Measurements from ENCODE around the gene RNU7-1. TPM values are rescaled to one million over a fixed set of nuclear protein-coding genes. Genes with fewer than 3 reads are reported as not detected.

The RNU7-1 gene
- total and polyA plus RNA-seq, 9 of the 15 experiments (the other 6 are each of a cell fraction or from before 2014, with no cell fraction given), result not detected

DNA sequence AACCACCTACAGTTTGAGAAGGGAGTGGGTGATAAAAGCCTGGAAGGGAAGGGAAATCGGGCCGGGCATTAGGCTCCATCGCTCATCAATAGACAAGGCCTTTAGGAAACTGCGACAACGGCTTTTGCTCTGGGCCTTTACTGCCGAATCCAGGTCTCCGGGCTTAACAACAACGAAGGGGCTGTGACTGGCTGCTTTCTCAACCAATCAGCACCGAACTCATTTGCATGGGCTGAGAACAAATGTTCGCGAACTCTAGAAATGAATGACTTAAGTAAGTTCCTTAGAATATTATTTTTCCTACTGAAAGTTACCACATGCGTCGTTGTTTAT, 261 bp upstream of the RNU7-1 start:
- Histone ChIP-seq H3K27ac (ENCODE audit: extremely low read depth, low read depth, low read length) (peak overlapping the region; percentile 96), H3K79me2 (ENCODE audit: control insufficient read depth, insufficient read depth, low read length) (peaks cover 13% of the 10 kb centered on the region), H2AFZ (ENCODE audit: low read depth, low read length) (peak overlapping the region; percentile 58; the same call in 1 of the 2 replicates), H3K4me2 (ENCODE audit: insufficient read depth, low read length) (peak overlapping the region; percentile 94), H3K9ac (ENCODE audit: insufficient read depth in 1 of 2, low read depth in 2 of 2, low read length in 2 of 2) (peak overlapping the region; percentile 86 to 90; a peak in 3 of 4 replicates), H3K4me3 (peak overlapping the region; percentile 49; the same call in 1 of the 2 replicates), H3K27me3 (ENCODE audit: control insufficient read depth in 2 of 2, insufficient read depth in 2 of 2, low read length in 2 of 2) (no peaks in the 10 kb centered on the region), H3K4me1 (replicated peaks in 1 of 2; ENCODE audit: control insufficient read depth in 2 of 2, insufficient read depth in 2 of 2, low read length in 2 of 2) (peaks cover 18 to 53% of the 10 kb centered on the region in 2 experiments), H3K36me3 (ENCODE audit: control insufficient read depth, insufficient read depth, low read length) (peaks cover 36% of the 10 kb centered on the region; the same call in 2 of the 3 replicates), H3K9me1 (ENCODE audit: control insufficient read depth, insufficient read depth, low read length) (no peaks in the 10 kb centered on the region), H4K20me1 (replicated peaks; ENCODE audit: control insufficient read depth, insufficient read depth, low read length) (no peaks in the 10 kb centered on the region), H3K9me3 (replicated peaks; ENCODE audit: control insufficient read depth, insufficient read depth, low read depth, low read length) (no peaks in the 10 kb centered on the region)
- intact Hi-C loops (cut with micrococcal nuclease) (loop anchor here (5.0 kb wide), 1 partner anchor 76 kb away; the partner anchor contains the start of gene TPI1), in situ Hi-C loops (cut with MboI) (loop anchor here (5.0 kb wide), 1 partner anchor 76 kb away; the partner anchor contains the start of gene TPI1)
- under 1% methylated on average over 13 of the region's 13 CpGs for WGBS (ENCODE audit: insufficient coverage, low coverage, missing lambda C conversion rate)
- DNase-seq (ENCODE audit: extremely low read depth in 1 of 4, low spot score in 3 of 4), result peak; percentile 69 to 90 (median 78)
- peak; percentile 73 for ATAC-seq
- ChIA-PET CTCF (ENCODE audit: low intra/inter-chr PET ratio) (interaction anchor here (1.8 to 2.3 kb wide), 2 partner anchors 18 to 100 kb away, joined by 13 to 14 read pairs; no protein-coding TSS in a partner anchor), POLR2A (interaction anchor here (0.6 to 6.3 kb wide), 28 partner anchors 11 to 473 kb away, joined by 3 to 98 read pairs (median 6); partner anchors contain the start of genes ATN1, C1RL, SPSB2 and TPI1)
- BruUV-seq (replicated peaks), result no TSS peak
- peak; percentile 98 for FAIRE-seq
- TF ChIP-seq TCF3 (CRISPR knock-in tag; IDR thresholded peaks at IDR 0.05) (no peak), HNRNPL (IDR thresholded peaks at IDR 0.05; ENCODE audit: low read depth, low read length) (no peak), PTRF (tag; IDR thresholded peaks at IDR 0.05) (no peak), ZNF589 (CRISPR knock-in tag; IDR thresholded peaks at IDR 0.05; ENCODE audit: low read depth) (0 out of 2 replicates have a peak, but pooled peaks have one; percentile 25), ZNF695 (CRISPR knock-in tag; IDR thresholded peaks at IDR 0.05) (no peak), ZNF175 (CRISPR knock-in tag; IDR thresholded peaks at IDR 0.05; ENCODE audit: low read depth) (no peak), RCOR1 (IDR thresholded peaks at IDR 0.05; ENCODE audit: borderline replicate concordance in 1 of 2, low read depth in 2 of 2, low read length in 2 of 2) (peak; percentile 42 to 57; a peak in 2 of 4 replicates), PTTG1 (tag; IDR thresholded peaks at IDR 0.05; ENCODE audit: low read depth) (no peak), NCOA4 (IDR thresholded peaks at IDR 0.05; ENCODE audit: partially characterized antibody) (no peak), PHTF2 (CRISPR knock-in tag; IDR thresholded peaks at IDR 0.05) (no peak), HNRNPH1 (optimal IDR thresholded peaks at IDR 0.05; ENCODE audit: low read depth, low read length) (no peak), BACH1 (tag; IDR thresholded peaks at IDR 0.05) (peak; percentile 48; the same call in 1 of the 2 replicates), TCF7 (IDR thresholded peaks at IDR 0.05; ENCODE audit: borderline replicate concordance) (no peak), PHF21A (IDR thresholded peaks at IDR 0.05; ENCODE audit: borderline replicate concordance, low read depth) (peak; percentile 79; the same call in 1 of the 2 replicates), SPI1 (IDR thresholded peaks at IDR 0.05; ENCODE audit: borderline replicate concordance, low read depth, low read length) (no peak), ZEB2 (IDR thresholded peaks at IDR 0.05) (no peak)
- TF ChIP-seq, protein P1, sequence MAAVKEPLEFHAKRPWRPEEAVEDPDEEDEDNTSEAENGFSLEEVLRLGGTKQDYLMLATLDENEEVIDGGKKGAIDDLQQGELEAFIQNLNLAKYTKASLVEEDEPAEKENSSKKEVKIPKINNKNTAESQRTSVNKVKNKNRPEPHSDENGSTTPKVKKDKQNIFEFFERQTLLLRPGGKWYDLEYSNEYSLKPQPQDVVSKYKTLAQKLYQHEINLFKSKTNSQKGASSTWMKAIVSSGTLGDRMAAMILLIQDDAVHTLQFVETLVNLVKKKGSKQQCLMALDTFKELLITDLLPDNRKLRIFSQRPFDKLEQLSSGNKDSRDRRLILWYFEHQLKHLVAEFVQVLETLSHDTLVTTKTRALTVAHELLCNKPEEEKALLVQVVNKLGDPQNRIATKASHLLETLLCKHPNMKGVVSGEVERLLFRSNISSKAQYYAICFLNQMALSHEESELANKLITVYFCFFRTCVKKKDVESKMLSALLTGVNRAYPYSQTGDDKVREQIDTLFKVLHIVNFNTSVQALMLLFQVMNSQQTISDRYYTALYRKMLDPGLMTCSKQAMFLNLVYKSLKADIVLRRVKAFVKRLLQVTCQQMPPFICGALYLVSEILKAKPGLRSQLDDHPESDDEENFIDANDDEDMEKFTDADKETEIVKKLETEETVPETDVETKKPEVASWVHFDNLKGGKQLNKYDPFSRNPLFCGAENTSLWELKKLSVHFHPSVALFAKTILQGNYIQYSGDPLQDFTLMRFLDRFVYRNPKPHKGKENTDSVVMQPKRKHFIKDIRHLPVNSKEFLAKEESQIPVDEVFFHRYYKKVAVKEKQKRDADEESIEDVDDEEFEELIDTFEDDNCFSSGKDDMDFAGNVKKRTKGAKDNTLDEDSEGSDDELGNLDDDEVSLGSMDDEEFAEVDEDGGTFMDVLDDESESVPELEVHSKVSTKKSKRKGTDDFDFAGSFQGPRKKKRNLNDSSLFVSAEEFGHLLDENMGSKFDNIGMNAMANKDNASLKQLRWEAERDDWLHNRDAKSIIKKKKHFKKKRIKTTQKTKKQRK (IDR thresholded peaks at IDR 0.05; ENCODE audit: borderline replicate concordance, low read depth, low read length), result no peak
- TF ChIP-seq, protein P2, sequence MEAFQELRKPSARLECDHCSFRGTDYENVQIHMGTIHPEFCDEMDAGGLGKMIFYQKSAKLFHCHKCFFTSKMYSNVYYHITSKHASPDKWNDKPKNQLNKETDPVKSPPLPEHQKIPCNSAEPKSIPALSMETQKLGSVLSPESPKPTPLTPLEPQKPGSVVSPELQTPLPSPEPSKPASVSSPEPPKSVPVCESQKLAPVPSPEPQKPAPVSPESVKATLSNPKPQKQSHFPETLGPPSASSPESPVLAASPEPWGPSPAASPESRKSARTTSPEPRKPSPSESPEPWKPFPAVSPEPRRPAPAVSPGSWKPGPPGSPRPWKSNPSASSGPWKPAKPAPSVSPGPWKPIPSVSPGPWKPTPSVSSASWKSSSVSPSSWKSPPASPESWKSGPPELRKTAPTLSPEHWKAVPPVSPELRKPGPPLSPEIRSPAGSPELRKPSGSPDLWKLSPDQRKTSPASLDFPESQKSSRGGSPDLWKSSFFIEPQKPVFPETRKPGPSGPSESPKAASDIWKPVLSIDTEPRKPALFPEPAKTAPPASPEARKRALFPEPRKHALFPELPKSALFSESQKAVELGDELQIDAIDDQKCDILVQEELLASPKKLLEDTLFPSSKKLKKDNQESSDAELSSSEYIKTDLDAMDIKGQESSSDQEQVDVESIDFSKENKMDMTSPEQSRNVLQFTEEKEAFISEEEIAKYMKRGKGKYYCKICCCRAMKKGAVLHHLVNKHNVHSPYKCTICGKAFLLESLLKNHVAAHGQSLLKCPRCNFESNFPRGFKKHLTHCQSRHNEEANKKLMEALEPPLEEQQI (IDR thresholded peaks at IDR 0.05), result no peak

Measured in K562 (cell line).